Measurements from ENCODE around the gene C1S. TPM values are rescaled to one million over a fixed set of nuclear protein-coding genes. Genes with fewer than 3 reads are reported as not detected.

The C1S gene
- total and polyA plus RNA-seq, 8 donors, result 20.4 to 162 (median 41.8) TPM

- 44 to 52% methylated on average over 4 of the region's 4 CpGs for WGBS, 2 donors
- no peak for ATAC-seq
- Histone ChIP-seq H3K27ac (no peak overlapping the region), H3K9me3 (no peaks in the 10 kb centered on the region), H3K27me3 (no peaks in the 10 kb centered on the region), H3K4me3 (no peak overlapping the region), H3K36me3 (no peaks in the 10 kb centered on the region), H3K4me1 (no peaks in the 10 kb centered on the region)
- FAIRE-seq, result no peak
- DNase-seq, result no peak
- TF ChIP-seq, protein P1, sequence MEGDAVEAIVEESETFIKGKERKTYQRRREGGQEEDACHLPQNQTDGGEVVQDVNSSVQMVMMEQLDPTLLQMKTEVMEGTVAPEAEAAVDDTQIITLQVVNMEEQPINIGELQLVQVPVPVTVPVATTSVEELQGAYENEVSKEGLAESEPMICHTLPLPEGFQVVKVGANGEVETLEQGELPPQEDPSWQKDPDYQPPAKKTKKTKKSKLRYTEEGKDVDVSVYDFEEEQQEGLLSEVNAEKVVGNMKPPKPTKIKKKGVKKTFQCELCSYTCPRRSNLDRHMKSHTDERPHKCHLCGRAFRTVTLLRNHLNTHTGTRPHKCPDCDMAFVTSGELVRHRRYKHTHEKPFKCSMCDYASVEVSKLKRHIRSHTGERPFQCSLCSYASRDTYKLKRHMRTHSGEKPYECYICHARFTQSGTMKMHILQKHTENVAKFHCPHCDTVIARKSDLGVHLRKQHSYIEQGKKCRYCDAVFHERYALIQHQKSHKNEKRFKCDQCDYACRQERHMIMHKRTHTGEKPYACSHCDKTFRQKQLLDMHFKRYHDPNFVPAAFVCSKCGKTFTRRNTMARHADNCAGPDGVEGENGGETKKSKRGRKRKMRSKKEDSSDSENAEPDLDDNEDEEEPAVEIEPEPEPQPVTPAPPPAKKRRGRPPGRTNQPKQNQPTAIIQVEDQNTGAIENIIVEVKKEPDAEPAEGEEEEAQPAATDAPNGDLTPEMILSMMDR (IDR thresholded peaks at IDR 0.05), result no peak
- intact Hi-C loops (cut with DNase I), result no loop called here
Measured at GRCh38 chr12:7078163-7078562, 17.6 kb downstream of the C1S start.

GRCh38 chr12:7079826-7080125 is 19.3 kb downstream of the C1S start:
- ATAC-seq (peak in 3 of 4 donors; percentile 39 to 66 (median 58)), FAIRE-seq (no peak), DNase-seq (no peak)
- Histone ChIP-seq H3K27me3 (no peaks in the 10 kb centered on the region), H3K27ac (peak overlapping the region in 2 of 4 donors; percentile 6 to 16), H3K36me3 (no peaks in the 10 kb centered on the region), H3K4me3 (no peak overlapping the region), H3K4me1 (no peaks in the 10 kb centered on the region), H3K9me3 (no peaks in the 10 kb centered on the region)
- TF ChIP-seq, protein P1 (IDR thresholded peaks at IDR 0.05), result no peak
- intact Hi-C loops (cut with DNase I), result no loop called here

DNA sequence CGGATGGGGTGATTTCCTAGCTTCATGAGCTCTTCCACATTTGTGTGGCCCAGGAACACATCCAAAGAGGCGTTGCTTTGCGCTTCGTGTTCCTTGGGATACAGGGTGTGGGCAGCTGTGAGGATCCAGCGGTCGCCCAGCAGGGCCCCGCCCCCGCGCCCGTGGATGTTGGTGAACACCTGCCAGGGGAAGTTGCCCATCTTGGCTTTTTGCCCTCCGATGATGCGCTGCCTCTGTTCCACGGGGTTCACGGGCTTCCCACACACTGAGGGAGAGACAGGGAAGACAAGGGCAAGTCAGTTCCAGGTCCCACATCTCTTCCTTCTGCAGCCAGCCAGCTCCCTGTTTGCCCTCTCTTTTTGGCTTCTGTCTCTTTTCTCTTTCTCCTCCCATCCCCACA is 20.5 kb downstream of the C1S start:
- FAIRE-seq (no peak), ATAC-seq (no peak), DNase-seq (no peak)
- Histone ChIP-seq H3K27ac (no peak overlapping the region), H3K4me3 (no peak overlapping the region), H3K4me1 (no peaks in the 10 kb centered on the region), H3K36me3 (no peaks in the 10 kb centered on the region), H3K27me3 (no peaks in the 10 kb centered on the region), H3K9me3 (no peaks in the 10 kb centered on the region)
- 68 to 84% methylated on average over 14 of the region's 14 CpGs for WGBS, 2 donors
- intact Hi-C loops (cut with DNase I), result no loop called here
- TF ChIP-seq, protein P1 (IDR thresholded peaks at IDR 0.05), result no peak

GRCh38 chr12:7083125-7083524 is 22.6 kb downstream of the C1S start:
- no peaks in the 10 kb centered on the region for H3K36me3 ChIP-seq
- no peak overlapping the region for H3K4me3 ChIP-seq
- no peaks in the 10 kb centered on the region for H3K4me1 ChIP-seq
- TF ChIP-seq, protein P1 (IDR thresholded peaks at IDR 0.05), result no peak
- no peak overlapping the region for H3K27ac ChIP-seq
- FAIRE-seq, result no peak
- H3K9me3 ChIP-seq, result no peaks in the 10 kb centered on the region
- ATAC-seq, result no peak
- H3K27me3 ChIP-seq, result no peaks in the 10 kb centered on the region
- intact Hi-C loops (cut with DNase I), result no loop called here
- DNase-seq, result no peak

- 68 to 72% methylated on average over 11 of the region's 11 CpGs for WGBS, 2 donors
- TF ChIP-seq, protein P1 (IDR thresholded peaks at IDR 0.05), result no peak
- H3K9me3 ChIP-seq, result no peaks in the 10 kb centered on the region
- peaks cover 0 to 7% (median 0%) of the 10 kb centered on the region in 3 donors for H3K4me1 ChIP-seq
- DNase-seq, result no peak
- H3K27ac ChIP-seq, result no peak overlapping the region
- H3K27me3 ChIP-seq, result no peaks in the 10 kb centered on the region
- FAIRE-seq, result no peak
- no peak overlapping the region for H3K4me3 ChIP-seq
- H3K36me3 ChIP-seq, result no peaks in the 10 kb centered on the region
- ATAC-seq, result no peak
- intact Hi-C loops (cut with DNase I), result no loop called here
Measured at GRCh38 chr12:7089196-7089871, 28.8 kb downstream of the C1S start.
